Bronchial epithelial cell (primary cell): ENCODE data around the gene NTM. TPM values are rescaled to one million over a fixed set of nuclear protein-coding genes. Genes with fewer than 3 reads are reported as not detected.

Source experiments
- DNase-seq: peaks from one replicate; pipeline ENCODE4 v3.0.0-alpha.2; 2010; ENCODE audit warnings: low read depth
- FAIRE-seq: peaks from 2 replicates; lab custom pipeline; 2011; peaks lifted over from hg19 to GRCh38; lab: Jason Lieb, UNC
- H3K27me3 ChIP-seq: 2 replicates; pipeline ENCODE4 v1.5.1; 2011; ENCODE audit warnings: low read length; ENCODE audit not compliant: control insufficient read depth, insufficient read depth
- H3K36me3 ChIP-seq: 2 replicates; pipeline ENCODE4 v1.5.1; 2011; ENCODE audit warnings: low read length; ENCODE audit not compliant: control insufficient read depth, insufficient read depth
- H3K4me3 ChIP-seq: 2 replicates; pipeline ENCODE4 v1.5.1; 2011; ENCODE audit warnings: mild to moderate bottlenecking, low read depth, low read length, control low read depth
- total RNA-seq: library from RNA; depleted of rRNA; stranded (reverse); fragments of >200 nt; gene quantifications from 2 replicates; pipeline ENCODE4 v1.2.1, GENCODE V29; 2014
- TF ChIP-seq, protein P1 (sequence below): IDR thresholded peaks from 2 replicates; pipeline ENCODE4 v1.5.1; 2011; ENCODE audit warnings: mild to moderate bottlenecking, moderate library complexity, low read length, control low read depth, inconsistent platforms; ENCODE audit not compliant: insufficient read depth, severe bottlenecking

Gene NTM
- total RNA-seq, 1 donor from 2014 or later = 4.2 TPM

DNA sequence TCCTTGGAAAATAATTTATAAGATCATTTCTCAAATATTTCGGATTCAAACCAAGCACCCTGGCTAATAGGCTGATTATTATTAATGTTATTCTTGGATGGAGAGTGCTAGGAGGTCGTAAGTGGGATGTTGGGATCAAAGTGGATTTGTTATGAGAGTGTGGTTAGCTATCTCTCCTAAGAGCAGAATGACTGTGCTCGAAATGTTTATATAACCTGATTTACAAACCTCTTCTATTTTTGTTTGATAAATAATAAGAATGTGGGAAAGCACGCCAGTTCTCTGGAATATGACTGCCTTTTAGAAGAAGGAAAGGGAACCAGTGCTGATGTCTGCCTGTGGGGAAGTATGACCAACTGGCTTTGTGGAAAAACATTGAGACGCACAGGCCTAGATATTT is 527.5 kb downstream of the NTM start:
- H3K27me3 ChIP-seq = no peaks in the 10 kb centered on the region
- TF ChIP-seq, protein P1, sequence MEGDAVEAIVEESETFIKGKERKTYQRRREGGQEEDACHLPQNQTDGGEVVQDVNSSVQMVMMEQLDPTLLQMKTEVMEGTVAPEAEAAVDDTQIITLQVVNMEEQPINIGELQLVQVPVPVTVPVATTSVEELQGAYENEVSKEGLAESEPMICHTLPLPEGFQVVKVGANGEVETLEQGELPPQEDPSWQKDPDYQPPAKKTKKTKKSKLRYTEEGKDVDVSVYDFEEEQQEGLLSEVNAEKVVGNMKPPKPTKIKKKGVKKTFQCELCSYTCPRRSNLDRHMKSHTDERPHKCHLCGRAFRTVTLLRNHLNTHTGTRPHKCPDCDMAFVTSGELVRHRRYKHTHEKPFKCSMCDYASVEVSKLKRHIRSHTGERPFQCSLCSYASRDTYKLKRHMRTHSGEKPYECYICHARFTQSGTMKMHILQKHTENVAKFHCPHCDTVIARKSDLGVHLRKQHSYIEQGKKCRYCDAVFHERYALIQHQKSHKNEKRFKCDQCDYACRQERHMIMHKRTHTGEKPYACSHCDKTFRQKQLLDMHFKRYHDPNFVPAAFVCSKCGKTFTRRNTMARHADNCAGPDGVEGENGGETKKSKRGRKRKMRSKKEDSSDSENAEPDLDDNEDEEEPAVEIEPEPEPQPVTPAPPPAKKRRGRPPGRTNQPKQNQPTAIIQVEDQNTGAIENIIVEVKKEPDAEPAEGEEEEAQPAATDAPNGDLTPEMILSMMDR = no peak
- FAIRE-seq = no peak

DNA sequence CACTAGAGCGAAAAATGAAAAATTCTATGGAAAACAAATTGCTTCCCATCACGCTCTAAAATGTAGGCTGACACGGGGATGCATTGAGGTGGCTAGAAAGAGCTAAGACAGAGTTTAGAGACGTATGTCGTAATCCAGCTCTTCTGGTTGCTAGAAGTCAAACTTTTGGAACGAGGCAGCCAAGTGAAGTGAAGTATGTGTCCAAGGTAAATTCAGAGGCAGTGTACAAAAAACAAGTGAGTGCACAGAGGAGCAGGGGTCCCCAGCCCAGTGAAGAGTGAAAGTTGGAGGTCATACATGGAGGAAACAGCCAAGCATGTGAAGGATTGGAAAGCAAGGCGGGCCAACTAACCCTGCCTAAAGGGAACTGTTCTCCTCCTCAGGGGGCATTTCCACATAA is 528.5 kb downstream of the NTM start:
- Histone ChIP-seq H3K36me3 (no peaks in the 10 kb centered on the region), H3K27me3 (no peaks in the 10 kb centered on the region), H3K4me3 (no peak overlapping the region)
- DNase-seq (no peak), FAIRE-seq (no peak)
- TF ChIP-seq, protein P1 = no peak

More for the DNA sequence above, 527.5 kb downstream of the NTM start:
- Histone ChIP-seq H3K36me3 (no peaks in the 10 kb centered on the region), H3K4me3 (no peak overlapping the region)
- DNase-seq = no peak

DNA sequence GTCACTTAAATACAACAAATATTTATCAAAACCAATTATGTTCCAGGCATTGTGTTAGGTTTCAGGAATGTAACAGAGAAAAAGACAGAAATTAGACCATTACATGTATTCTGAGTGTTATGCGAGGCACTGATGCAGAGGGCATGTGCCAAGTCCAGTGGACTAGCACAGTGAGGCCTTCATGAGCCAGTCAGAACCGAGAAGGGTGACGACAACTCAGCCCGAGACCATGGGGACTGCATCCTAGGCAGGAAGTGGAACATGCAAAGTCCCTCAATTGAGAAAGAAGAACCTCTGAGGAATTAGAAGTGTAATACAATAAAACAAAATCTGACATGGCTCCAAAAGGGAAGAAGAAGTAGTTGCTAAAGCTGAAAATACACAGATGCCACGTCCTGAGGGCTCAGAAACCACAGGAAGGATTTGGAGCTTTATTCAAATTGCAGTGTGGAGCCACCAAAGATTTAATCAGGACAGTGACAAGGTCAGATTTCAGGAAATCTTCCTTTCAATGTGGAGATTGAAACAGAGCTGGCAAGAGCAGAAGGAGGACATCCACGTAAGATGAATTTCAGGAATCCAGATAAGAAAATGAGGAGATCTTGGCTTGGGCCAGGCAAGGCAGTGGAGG is 529.6 kb downstream of the NTM start:
- TF ChIP-seq, protein P1 = no peak
- H3K4me3 ChIP-seq = no peak overlapping the region
- no peaks in the 10 kb centered on the region for H3K27me3 ChIP-seq
- no peak for FAIRE-seq
- H3K36me3 ChIP-seq = no peaks in the 10 kb centered on the region
- DNase-seq = no peak

DNA sequence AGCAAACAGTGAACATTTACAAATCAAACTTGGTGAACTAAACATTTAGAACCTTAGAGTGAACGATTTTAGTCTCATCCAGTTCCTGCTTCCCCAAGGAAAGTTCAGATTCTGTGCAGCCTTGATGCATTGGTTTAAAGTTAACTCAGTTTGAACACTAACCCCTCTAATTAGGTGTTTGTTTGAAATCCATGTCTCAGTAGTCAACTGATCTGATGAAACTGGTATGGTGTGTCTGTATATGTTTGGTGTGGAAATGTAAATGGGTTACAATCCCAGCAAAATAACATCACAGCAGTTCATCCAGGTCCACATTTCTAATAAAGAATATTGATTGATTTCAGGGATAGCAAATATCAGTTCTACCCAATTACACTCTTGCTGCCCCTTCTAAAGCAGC is 532.0 kb downstream of the NTM start:
- DNase-seq (no peak), FAIRE-seq (no peak)
- Histone ChIP-seq H3K36me3 (no peaks in the 10 kb centered on the region), H3K4me3 (no peak overlapping the region), H3K27me3 (no peaks in the 10 kb centered on the region)
- TF ChIP-seq, protein P1 = no peak

DNA sequence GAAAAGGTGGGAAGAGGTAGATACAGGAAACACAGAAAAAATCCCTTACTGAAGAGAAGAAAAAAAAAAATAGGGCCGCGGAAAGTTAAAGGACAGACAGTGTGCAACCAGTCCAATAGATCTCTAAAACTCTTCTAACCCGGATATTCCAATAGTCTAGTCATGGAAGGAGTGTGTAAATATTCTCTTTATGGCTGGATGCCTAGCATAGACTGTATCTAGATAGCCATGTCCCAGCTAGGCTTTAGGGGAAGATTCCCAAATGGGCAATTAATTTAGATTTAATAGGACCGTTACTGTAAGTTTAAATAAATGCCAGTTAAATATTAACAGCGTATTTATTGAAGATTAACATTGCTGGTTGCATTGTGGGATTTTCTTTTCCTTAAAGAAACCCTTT is 532.7 kb downstream of the NTM start:
- no peaks in the 10 kb centered on the region for H3K27me3 ChIP-seq
- H3K4me3 ChIP-seq = no peak overlapping the region
- TF ChIP-seq, protein P1 = no peak
- DNase-seq (no peak), FAIRE-seq (no peak)
- H3K36me3 ChIP-seq = no peaks in the 10 kb centered on the region

DNA sequence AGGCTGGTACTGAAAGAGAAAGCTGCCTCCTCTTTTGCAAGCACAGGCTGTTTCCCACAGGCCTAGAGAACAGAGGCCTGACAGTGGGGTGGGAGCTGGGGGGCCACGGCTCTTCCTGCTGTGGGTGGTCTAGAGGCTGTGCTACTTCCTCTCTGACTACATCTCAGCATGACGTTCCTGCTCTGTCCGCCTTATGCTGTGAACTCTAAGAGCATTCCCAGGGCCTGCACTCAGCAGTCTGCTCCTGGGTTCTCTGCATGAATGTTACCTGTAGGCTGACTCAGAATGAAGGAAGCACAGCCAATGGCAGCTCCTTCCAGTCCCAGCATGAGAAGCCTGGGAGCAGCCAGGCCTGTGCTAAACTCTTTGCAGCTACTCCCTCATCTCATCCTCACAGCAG is 534.3 kb downstream of the NTM start:
- H3K4me3 ChIP-seq = no peak overlapping the region
- DNase-seq = peak; percentile 63
- TF ChIP-seq, protein P1 = no peak
- no peaks in the 10 kb centered on the region for H3K36me3 ChIP-seq
- no peaks in the 10 kb centered on the region for H3K27me3 ChIP-seq
- FAIRE-seq = no peak
